Gastrocnemius medialis (tissue), 4 donors: Measurements from ENCODE around the gene CAMTA1.

ENCODE experiments used
- POLR2A ChIP-seq, 2 donors: fragments of 450-650 bp; IDR thresholded peaks; one replicate each; pipeline ENCODE4 v1.6.1; 2017; ENCODE audit warnings: antibody characterized with exemption in 2 of 2, mild to moderate bottlenecking in 2 of 2, moderate library complexity in 2 of 2
- TF ChIP-seq, protein P1 (sequence below), 5 experiments: fragments of 450-650 bp in 3 of 5; fragments of 200-600 bp in 2 of 5; sonication (generic) in 2 of 5; IDR thresholded peaks in 4 of 5; conservative IDR thresholded peaks in 1 of 5; 1 replicate in 4 of 5; 2 replicates in 1 of 5; pipeline ENCODE4 v1.5.1; 2016 to 2019; ENCODE audit warnings: antibody characterized with exemption in 5 of 5, mild to moderate bottlenecking in 3 of 5, moderate library complexity in 3 of 5

DNA sequence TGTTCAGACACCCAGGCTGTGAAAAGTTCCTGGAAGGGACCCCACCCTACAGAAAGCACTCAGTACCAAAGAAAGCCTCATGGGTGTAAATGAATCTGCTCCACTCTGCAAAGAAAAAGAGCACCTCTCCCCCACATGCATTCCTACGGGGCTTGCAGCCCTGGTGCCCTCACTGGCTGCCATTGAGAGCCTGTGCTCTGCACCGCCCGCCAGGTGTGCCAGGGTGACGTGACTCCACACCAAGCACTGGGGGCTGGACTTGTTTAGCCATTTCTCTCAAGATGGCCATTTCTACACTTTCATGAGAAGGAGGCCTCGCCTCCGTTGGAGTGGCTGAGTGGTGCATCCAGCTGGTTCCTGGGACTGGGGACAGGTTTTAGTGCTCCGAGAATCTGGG, 605.3 kb downstream of the CAMTA1 start:
- TF ChIP-seq, protein P1, sequence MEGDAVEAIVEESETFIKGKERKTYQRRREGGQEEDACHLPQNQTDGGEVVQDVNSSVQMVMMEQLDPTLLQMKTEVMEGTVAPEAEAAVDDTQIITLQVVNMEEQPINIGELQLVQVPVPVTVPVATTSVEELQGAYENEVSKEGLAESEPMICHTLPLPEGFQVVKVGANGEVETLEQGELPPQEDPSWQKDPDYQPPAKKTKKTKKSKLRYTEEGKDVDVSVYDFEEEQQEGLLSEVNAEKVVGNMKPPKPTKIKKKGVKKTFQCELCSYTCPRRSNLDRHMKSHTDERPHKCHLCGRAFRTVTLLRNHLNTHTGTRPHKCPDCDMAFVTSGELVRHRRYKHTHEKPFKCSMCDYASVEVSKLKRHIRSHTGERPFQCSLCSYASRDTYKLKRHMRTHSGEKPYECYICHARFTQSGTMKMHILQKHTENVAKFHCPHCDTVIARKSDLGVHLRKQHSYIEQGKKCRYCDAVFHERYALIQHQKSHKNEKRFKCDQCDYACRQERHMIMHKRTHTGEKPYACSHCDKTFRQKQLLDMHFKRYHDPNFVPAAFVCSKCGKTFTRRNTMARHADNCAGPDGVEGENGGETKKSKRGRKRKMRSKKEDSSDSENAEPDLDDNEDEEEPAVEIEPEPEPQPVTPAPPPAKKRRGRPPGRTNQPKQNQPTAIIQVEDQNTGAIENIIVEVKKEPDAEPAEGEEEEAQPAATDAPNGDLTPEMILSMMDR (IDR thresholded peaks at IDR 0.05 in 4 of 5, conservative IDR thresholded peaks at IDR 0.05 in 1 of 5) = no peak
- no peak for TF ChIP-seq POLR2A (IDR thresholded peaks at IDR 0.05)
